Neural cell (in vitro differentiated cells): ENCODE measurements around the gene TRMT44.

Source experiments
- CTCF ChIP-seq: fragments of 450-650 bp; IDR thresholded peaks from 2 replicates; pipeline ENCODE4 v1.5.1; 2014; ENCODE audit warnings: antibody characterized with exemption, mild to moderate bottlenecking, moderate library complexity; ENCODE audit not compliant: poor library complexity, severe bottlenecking
- EP300 ChIP-seq: fragments of 450-650 bp; conservative IDR thresholded peaks from 2 replicates; pipeline ENCODE4 v1.6.1; 2014; ENCODE audit warnings: antibody characterized with exemption, mild to moderate bottlenecking, moderate library complexity; ENCODE audit not compliant: poor library complexity, severe bottlenecking
- EZH2 ChIP-seq: fragments of 200-600, 300-800 bp; shearing (Covaris generic), sonication (generic); IDR thresholded peaks from 2 replicates; pipeline ENCODE4 v1.6.1; 2014; ENCODE audit warnings: antibody characterized with exemption, low read length, borderline replicate concordance, mild to moderate bottlenecking; ENCODE audit not compliant: insufficient read depth, poor library complexity, severe bottlenecking
- REST ChIP-seq: IDR thresholded peaks from 2 replicates; pipeline ENCODE4 v1.6.1; 2012; ENCODE audit warnings: borderline replicate concordance
- SMC3 ChIP-seq: fragments of 450-650 bp; conservative IDR thresholded peaks from 2 replicates; pipeline ENCODE4 v1.6.1; 2014; ENCODE audit warnings: antibody characterized with exemption, mild to moderate bottlenecking, moderate library complexity; ENCODE audit not compliant: poor library complexity

GRCh38 chr4:8433136-8433535 is 7.4 kb upstream of the TRMT44 start:
- TF ChIP-seq EP300 (no peak), EZH2 (no peak), REST (no peak), SMC3 (no peak), CTCF (no peak)
